Stomach (tissue), 9 donors: ENCODE measurements around the gene SALL1. TPM values are rescaled to one million over a fixed set of nuclear protein-coding genes. Genes with fewer than 3 reads are reported as not detected.

Source experiments
- DNase-seq, 2 donors: peaks; one replicate each; pipeline versions ENCODE4 v3.0.0 to v3.0.0-alpha.2; 2013 to 2019
- H3K27ac ChIP-seq, 5 donors: fragments of 200-600 bp in 4 of 5; sonication (generic) in 4 of 5; one replicate each; pipeline ENCODE4 v1.5.1; 2013 to 2019; ENCODE audit warnings: mild to moderate bottlenecking in 1 of 5, moderate library complexity in 1 of 5
- H3K27me3 ChIP-seq, 3 donors: fragments of 200-600 bp; sonication (generic); one replicate each; pipeline ENCODE4 v1.5.1; 2017 to 2019; ENCODE audit warnings: mixed run types in 1 of 3
- H3K36me3 ChIP-seq, 4 donors: fragments of 200-600 bp; sonication (generic); 1 replicate in 3 of 4; 2 replicates in 1 of 4; pipeline ENCODE4 v1.5.1; 2016 to 2019
- H3K4me1 ChIP-seq, 4 donors: fragments of 200-600 bp; sonication (generic); one replicate each; pipeline ENCODE4 v1.5.1; 2016 to 2019
- H3K4me3 ChIP-seq, 4 donors: fragments of 200-600 bp; sonication (generic) in 3 of 4; one replicate each; pipeline ENCODE4 v1.5.1; 2016 to 2019; ENCODE audit warnings: mild to moderate bottlenecking in 1 of 4
- H3K9me3 ChIP-seq, 4 donors: fragments of 200-600 bp; sonication (generic); one replicate each; pipeline ENCODE4 v1.5.1; 2016 to 2019
- EP300 ChIP-seq: sonication (generic); formaldehyde crosslinking; IDR thresholded peaks from one replicate; pipeline ENCODE4 v1.6.1; 2017; ENCODE audit warnings: antibody characterized with exemption
- POLR2A ChIP-seq, 4 donors: fragments of 450-650 bp; IDR thresholded peaks; one replicate each; pipeline ENCODE4 v1.6.1; 2016; ENCODE audit warnings: antibody characterized with exemption in 4 of 4, control low read depth in 2 of 4, mild to moderate bottlenecking in 1 of 4, moderate library complexity in 1 of 4
- POLR2AphosphoS5 ChIP-seq, 3 donors: sonication (generic); formaldehyde crosslinking; IDR thresholded peaks; one replicate each; pipeline ENCODE4 v1.6.1; 2016; ENCODE audit warnings: antibody characterized with exemption in 3 of 3
- WGBS, 5 donors: extraction: QIAGEN DNeasy Blood & Tissue Kit in 3 of 5; methylation state at CpG; one replicate each; pipeline versions ENCODE4 v1.1.5 to v1.1.7; 2013 to 2018; 5-methylcytosine and 5-hydroxymethylcytosine counted together
- intact Hi-C: fragments of 100-400 bp; cut with DNase I; formaldehyde crosslinking; loops from one replicate; pipeline ENCODE4 v1.15.1; 2023; ENCODE audit warnings: low total_unique reads
- polyA plus RNA-seq, 3 donors: library from polyadenylated mRNA; stranded (reverse); fragments of 200-250 nt; gene quantifications; one replicate each; pipeline ENCODE4 v1.2.3, GENCODE V29; 2013
- total RNA-seq, 5 donors: library from RNA; depleted of rRNA; stranded (reverse); fragments of >200 nt; gene quantifications; one replicate each; pipeline versions ENCODE4 v1.1.0 to v1.2.3, GENCODE V29; 2014 to 2016
- TF ChIP-seq, protein P1 (sequence below), 7 experiments: fragments of 450-650 bp in 4 of 7; fragments of 200-600 bp in 3 of 7; sonication (generic) in 3 of 7; IDR thresholded peaks; one replicate each; pipeline ENCODE4 v1.5.1; 2016 to 2019; ENCODE audit warnings: antibody characterized with exemption in 7 of 7, control low read depth in 2 of 7, mild to moderate bottlenecking in 1 of 7
- donor health status: healthy with polysubstance abuse.
- donor health status: Bipolar disorder and iron deficiency.
- donor health status: healthy.

SALL1 gene
- total and polyA plus RNA-seq, 8 donors = 0.43 to 6.3 (median 0.97) TPM; not detected in 2

DNA sequence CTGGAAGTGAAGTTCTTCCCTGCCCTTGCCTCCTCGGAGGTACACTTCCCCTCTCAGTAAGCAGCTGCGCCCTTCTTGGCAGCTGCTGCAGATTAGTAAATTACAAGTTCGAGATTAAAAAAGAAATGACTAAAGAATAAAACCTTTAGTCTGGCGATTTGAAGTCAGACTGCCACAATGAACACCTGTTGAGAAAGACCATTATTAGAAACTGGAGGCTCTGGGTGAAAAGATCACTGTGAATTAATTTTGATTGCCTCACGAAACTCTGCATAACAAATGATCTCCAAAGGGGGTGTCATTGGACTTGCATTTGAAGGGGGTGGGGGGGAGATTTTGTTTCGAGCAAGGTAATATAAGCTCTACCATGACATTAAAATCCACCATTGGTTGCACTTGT is 39.3 kb downstream of the SALL1 start:
- H3K36me3 ChIP-seq = no peaks in the 10 kb centered on the region
- H3K9me3 ChIP-seq = peaks cover 0 to 6% (median 0%) of the 10 kb centered on the region in 4 donors
- TF ChIP-seq POLR2A (IDR thresholded peaks at IDR 0.05) = no peak
- TF ChIP-seq EP300 = no peak
- TF ChIP-seq POLR2AphosphoS5 (IDR thresholded peaks at IDR 0.05) = no peak
- TF ChIP-seq, protein P1, sequence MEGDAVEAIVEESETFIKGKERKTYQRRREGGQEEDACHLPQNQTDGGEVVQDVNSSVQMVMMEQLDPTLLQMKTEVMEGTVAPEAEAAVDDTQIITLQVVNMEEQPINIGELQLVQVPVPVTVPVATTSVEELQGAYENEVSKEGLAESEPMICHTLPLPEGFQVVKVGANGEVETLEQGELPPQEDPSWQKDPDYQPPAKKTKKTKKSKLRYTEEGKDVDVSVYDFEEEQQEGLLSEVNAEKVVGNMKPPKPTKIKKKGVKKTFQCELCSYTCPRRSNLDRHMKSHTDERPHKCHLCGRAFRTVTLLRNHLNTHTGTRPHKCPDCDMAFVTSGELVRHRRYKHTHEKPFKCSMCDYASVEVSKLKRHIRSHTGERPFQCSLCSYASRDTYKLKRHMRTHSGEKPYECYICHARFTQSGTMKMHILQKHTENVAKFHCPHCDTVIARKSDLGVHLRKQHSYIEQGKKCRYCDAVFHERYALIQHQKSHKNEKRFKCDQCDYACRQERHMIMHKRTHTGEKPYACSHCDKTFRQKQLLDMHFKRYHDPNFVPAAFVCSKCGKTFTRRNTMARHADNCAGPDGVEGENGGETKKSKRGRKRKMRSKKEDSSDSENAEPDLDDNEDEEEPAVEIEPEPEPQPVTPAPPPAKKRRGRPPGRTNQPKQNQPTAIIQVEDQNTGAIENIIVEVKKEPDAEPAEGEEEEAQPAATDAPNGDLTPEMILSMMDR (IDR thresholded peaks at IDR 0.05) = no peak
- H3K4me3 ChIP-seq = no peak overlapping the region
- WGBS, 5 donors = 38 to 42% (median 38%) methylated on average over 6 of the region's 6 CpGs
- H3K27ac ChIP-seq = no peak overlapping the region
- H3K27me3 ChIP-seq = peaks cover 0 to 57% (median 16%) of the 10 kb centered on the region in 3 donors
- no peak for DNase-seq
- intact Hi-C loops = no loop called here
- peaks cover 0 to 11% (median 5%) of the 10 kb centered on the region in 4 donors for H3K4me1 ChIP-seq

DNA sequence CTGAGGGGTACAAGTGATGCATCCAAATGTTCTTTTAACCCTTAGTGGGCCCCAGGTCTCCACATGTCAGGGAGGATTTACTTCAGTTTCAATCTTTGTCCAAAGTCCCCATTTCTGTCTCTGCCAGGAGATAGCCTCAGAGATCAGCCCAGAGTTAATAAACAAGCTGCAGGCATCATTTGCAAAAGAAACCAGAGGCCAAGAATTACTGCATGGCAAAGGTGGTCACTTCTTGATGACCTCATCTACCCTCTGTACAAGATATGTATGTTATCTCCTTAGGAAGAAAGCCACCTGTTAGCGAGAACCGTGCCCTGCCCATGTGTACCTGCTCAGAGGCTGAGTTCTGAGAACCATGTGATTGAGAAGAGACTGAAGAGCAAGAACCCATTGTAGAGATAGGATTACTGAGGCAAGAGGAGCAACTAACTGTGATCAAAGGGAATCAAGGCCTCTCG is 40.3 kb downstream of the SALL1 start:
- WGBS, 5 donors = 42 to 72% (median 57%) methylated on average over 3 of the region's 3 CpGs
- intact Hi-C loops = no loop called here
- DNase-seq = no peak
- peaks cover 0 to 51% (median 16%) of the 10 kb centered on the region in 3 donors for H3K27me3 ChIP-seq
- no peak for TF ChIP-seq POLR2A (IDR thresholded peaks at IDR 0.05)
- TF ChIP-seq, protein P1 (IDR thresholded peaks at IDR 0.05) = no peak
- no peak for TF ChIP-seq POLR2AphosphoS5 (IDR thresholded peaks at IDR 0.05)
- no peak for TF ChIP-seq EP300
- no peak overlapping the region for H3K27ac ChIP-seq
- no peaks in the 10 kb centered on the region for H3K36me3 ChIP-seq
- peaks cover 0 to 6% (median 0%) of the 10 kb centered on the region in 4 donors for H3K9me3 ChIP-seq
- peaks cover 0 to 11% (median 5%) of the 10 kb centered on the region in 4 donors for H3K4me1 ChIP-seq
- H3K4me3 ChIP-seq = no peak overlapping the region

DNA sequence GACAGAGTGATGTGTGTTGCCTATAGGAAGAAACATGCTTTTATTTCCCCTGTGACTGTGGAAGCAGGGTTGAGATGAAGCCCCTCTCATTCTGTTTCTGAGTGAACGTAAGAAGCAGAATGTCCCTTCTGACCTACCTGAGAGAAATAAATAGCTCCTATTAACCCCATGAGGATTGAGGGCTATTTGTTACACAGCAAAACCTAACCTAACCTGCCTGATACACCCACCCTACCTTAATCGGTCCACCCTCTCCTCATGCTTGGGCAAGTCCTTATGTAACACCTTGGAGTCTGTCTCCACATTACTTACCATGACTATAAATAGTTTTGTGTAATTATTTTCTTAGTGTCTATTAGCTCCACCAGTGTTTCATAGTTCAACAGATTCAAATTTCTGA is 41.9 kb downstream of the SALL1 start:
- Histone ChIP-seq H3K4me3 (no peak overlapping the region), H3K36me3 (no peaks in the 10 kb centered on the region), H3K4me1 (peaks cover 0 to 11% (median 5%) of the 10 kb centered on the region in 4 donors), H3K27ac (no peak overlapping the region), H3K9me3 (peaks cover 0 to 6% (median 0%) of the 10 kb centered on the region in 4 donors), H3K27me3 (peaks cover 0 to 35% (median 12%) of the 10 kb centered on the region in 3 donors)
- intact Hi-C loops = no loop called here
- DNase-seq = no peak
- no peak for TF ChIP-seq EP300
- TF ChIP-seq, protein P1 (IDR thresholded peaks at IDR 0.05) = no peak
- no peak for TF ChIP-seq POLR2AphosphoS5 (IDR thresholded peaks at IDR 0.05)
- no peak for TF ChIP-seq POLR2A (IDR thresholded peaks at IDR 0.05)
- WGBS, 5 donors = 83 to 98% (median 93%) methylated on average over 2 of the region's 2 CpGs

DNA sequence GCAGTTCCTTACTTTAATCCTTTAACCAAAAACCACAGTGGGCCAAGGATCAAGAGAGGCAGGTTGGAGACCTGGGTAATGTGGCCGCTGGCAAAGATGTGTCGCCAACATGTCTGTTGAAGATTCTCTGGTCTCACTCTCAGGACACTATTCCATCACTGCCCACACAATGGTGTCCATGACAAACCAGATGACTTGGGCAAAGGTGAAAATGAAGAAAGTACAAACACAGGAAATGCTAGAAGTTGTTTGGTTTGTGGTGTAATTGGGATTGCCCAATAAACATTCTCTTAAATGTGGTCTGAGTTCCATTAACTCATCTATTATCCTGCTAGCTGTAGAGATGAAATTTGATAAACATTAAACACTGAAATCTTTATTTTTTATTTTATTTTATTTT is 43.3 kb downstream of the SALL1 start:
- intact Hi-C loops = no loop called here
- Histone ChIP-seq H3K36me3 (no peaks in the 10 kb centered on the region), H3K27ac (no peak overlapping the region), H3K4me3 (no peak overlapping the region), H3K4me1 (no peaks in the 10 kb centered on the region), H3K9me3 (peaks cover 0 to 6% (median 0%) of the 10 kb centered on the region in 4 donors), H3K27me3 (peaks cover 0 to 21% (median 0%) of the 10 kb centered on the region in 3 donors)
- no peak for DNase-seq
- TF ChIP-seq, protein P1 (IDR thresholded peaks at IDR 0.05) = no peak
- TF ChIP-seq EP300 (no peak), POLR2AphosphoS5 (IDR thresholded peaks at IDR 0.05) (no peak), POLR2A (IDR thresholded peaks at IDR 0.05) (no peak)
- WGBS, 5 donors = 90 to 100% (median 95%) methylated on average over 2 of the region's 2 CpGs
